PC-3 (cell line): ENCODE data around the gene NOP9. TPM values are rescaled to one million over a fixed set of nuclear protein-coding genes. Genes with fewer than 3 reads are reported as not detected.

Experiments used
- ATAC-seq: fragments of 200-7000 bp; cut with Tn5 transposase; 2 replicates; pipeline ENCODE4 v1.9.1; 2020; ENCODE audit warnings: mild to moderate bottlenecking, moderate library complexity
- BruUV-seq: library from RNA; stranded (reverse); fragments of 400-500 nt; replicated peaks from 2 replicates; lab custom pipeline; 2021; lab: Mats Ljungman, UMichigan
- CTCF ChIA-PET: fragments of 300-600 bp; sonication (Branson Sonifier 250); formaldehyde crosslinking; loops from one replicate; lab custom pipeline; 2022; ENCODE audit warnings: antibody characterized with exemption; lab: Charles Lee
- POLR2A ChIA-PET: fragments of 300-600 bp; sonication (Branson Sonifier 250); formaldehyde crosslinking; loops from one replicate; lab custom pipeline; 2022; ENCODE audit warnings: antibody characterized with exemption; ENCODE audit not compliant: unreplicated experiment; lab: Charles Lee
- DNase-seq: peaks from one replicate; pipeline ENCODE4 v3.0.0-alpha.2; 2015
- H2AFZ ChIP-seq: fragments of 300-600 bp; sonication (generic); 2 replicates; pipeline ENCODE4 v1.6.0; 2016; ENCODE audit warnings: antibody characterized with exemption, low read length
- H3F3A ChIP-seq: fragments of 300-600 bp; sonication (generic); one replicate; pipeline ENCODE4 v1.6.0; 2017; ENCODE audit warnings: antibody characterized with exemption, low read length, control low read depth, mild to moderate bottlenecking; ENCODE audit not compliant: unreplicated experiment
- H3K27ac ChIP-seq: fragments of 300-600 bp; sonication (generic); 2 replicates; pipeline ENCODE4 v1.5.1; 2016; ENCODE audit warnings: mild to moderate bottlenecking, low read length
- H3K27me3 ChIP-seq: fragments of 300-600 bp; sonication (generic); 2 replicates; pipeline ENCODE4 v1.6.1; 2016; ENCODE audit warnings: low read length, mixed read lengths
- H3K36me3 ChIP-seq: fragments of 300-600 bp; sonication (generic); 2 replicates; pipeline ENCODE4 v1.6.1; 2016; ENCODE audit warnings: low read depth, mixed run types, low read length, mixed read lengths
- H3K4me1 ChIP-seq: fragments of 300-600 bp; sonication (generic); 2 replicates; pipeline ENCODE4 v1.5.1; 2016; ENCODE audit warnings: low read length; ENCODE audit not compliant: insufficient read depth
- H3K4me2 ChIP-seq: fragments of 300-600 bp; sonication (generic); 2 replicates; pipeline ENCODE4 v1.6.0; 2016; ENCODE audit warnings: low read length
- H3K4me3 ChIP-seq: fragments of 300-600 bp; sonication (generic); 2 replicates; pipeline ENCODE4 v1.5.1; 2016; ENCODE audit warnings: mild to moderate bottlenecking, low read length, mixed read lengths
- H3K79me2 ChIP-seq: fragments of 300-600 bp; sonication (generic); 2 replicates; pipeline ENCODE4 v1.6.1; 2017; ENCODE audit warnings: low read length, mixed read lengths
- H3K9ac ChIP-seq: fragments of 300-600 bp; sonication (generic); 2 replicates; pipeline ENCODE4 v1.6.0; 2016; ENCODE audit warnings: mild to moderate bottlenecking, low read length
- H3K9me2 ChIP-seq: fragments of 300-600 bp; sonication (generic); replicated peaks from 2 replicates; pipeline ENCODE4 v1.6.1; 2016; ENCODE audit warnings: mixed run types, low read length, mixed read lengths
- H3K9me3 ChIP-seq: fragments of 300-600 bp; sonication (generic); 2 replicates; pipeline ENCODE4 v1.6.1; 2016; ENCODE audit warnings: low read length, mixed read lengths
- H4K20me1 ChIP-seq: fragments of 300-600 bp; sonication (generic); 2 replicates; pipeline ENCODE4 v1.6.1; 2016; ENCODE audit warnings: low read length, mixed read lengths
- CTCF ChIP-seq: fragments of 300-600 bp; sonication (generic); conservative IDR thresholded peaks from 2 replicates; pipeline ENCODE4 v1.5.1; 2017; ENCODE audit warnings: antibody characterized with exemption, low read depth, mild to moderate bottlenecking, low read length
- EZH2 ChIP-seq: fragments of 300-600 bp; sonication (generic); IDR thresholded peaks from one replicate; pipeline ENCODE4 v1.6.1; 2017; ENCODE audit warnings: antibody characterized with exemption, mild to moderate bottlenecking, low read length; ENCODE audit not compliant: unreplicated experiment
- EZH2phosphoT487 ChIP-seq: fragments of 300-600 bp; sonication (generic); IDR thresholded peaks from 2 replicates; pipeline ENCODE4 v1.6.1; 2018; ENCODE audit warnings: mild to moderate bottlenecking, antibody characterized with exemption, low read length, borderline replicate concordance
- intact Hi-C: fragments of 100-400 bp; cut with micrococcal nuclease; formaldehyde crosslinking; loops from 2 replicates; pipeline ENCODE4 v1.9.0; 2023
- total RNA-seq: library from RNA; depleted of rRNA; stranded (reverse); fragments of >200 nt; gene quantifications from 2 replicates; pipeline ENCODE4 v1.2.3, GENCODE V29; 2014

NOP9 gene
- total RNA-seq, 1 experiment from 2014 or later: 30.4 TPM

GRCh38 chr14:24308342-24309124, 8.9 kb downstream of the NOP9 start:
- Histone ChIP-seq H2AFZ (no peak overlapping the region), H3K36me3 (peaks cover 37% of the 10 kb centered on the region)
- ATAC-seq: no peak

GRCh38 chr14:24309538-24310264, 10.1 kb downstream of the NOP9 start, which contains the start of gene LTB4R2:
LTB4R2 (plus strand) TSS chr14:24310140; CDS start chr14:24310665, 525 bp downstream.
- ChIA-PET POLR2A (no interaction called here), CTCF (no interaction called here)
- H3K9ac ChIP-seq: no peak within 1 kb of the TSS
- H3K4me1 ChIP-seq: peaks cover 9% of the 10 kb centered on the region
- no peaks in the 10 kb centered on the region for H4K20me1 ChIP-seq
- H3K27me3 ChIP-seq: no peaks in the 10 kb centered on the region
- TF ChIP-seq EZH2: no peak
- TF ChIP-seq CTCF: no peak
- TF ChIP-seq EZH2phosphoT487: no peak
- H3K79me2 ChIP-seq: no peaks in the 10 kb centered on the region
- H3K4me2 ChIP-seq: no peak within 1 kb of the TSS
- no peak within 1 kb of the TSS for H3K27ac ChIP-seq
- intact Hi-C loops: no loop called here
- no peaks in the 10 kb centered on the region for H3K9me2 ChIP-seq
- no peaks in the 10 kb centered on the region for H3F3A ChIP-seq
- ATAC-seq: no peak
- no peak for DNase-seq
- no peak within 1 kb of the TSS for H2AFZ ChIP-seq
- peaks cover 25% of the 10 kb centered on the region; the same call in 1 of the 2 replicates for H3K36me3 ChIP-seq
- no peak within 1 kb of the TSS for H3K4me3 ChIP-seq
- H3K9me3 ChIP-seq: no peaks in the 10 kb centered on the region
- BruUV-seq: no TSS peak

More at GRCh38 chr14:24308342-24309124, 8.9 kb downstream of the NOP9 start:
- no peaks in the 10 kb centered on the region for H3F3A ChIP-seq
- no peaks in the 10 kb centered on the region for H3K79me2 ChIP-seq
- no peak overlapping the region for H3K9ac ChIP-seq
- CTCF ChIA-PET: interaction anchor here (0.5 to 1.2 kb wide), 7 partner anchors 10 to 194 kb away, joined by 3 to 6 read pairs (median 4); partner anchors contain the start of genes DCAF11, MDP1, NRL and TINF2
- intact Hi-C loops: no loop called here
- no peak for DNase-seq
- H3K9me3 ChIP-seq: no peaks in the 10 kb centered on the region
- H3K27me3 ChIP-seq: no peaks in the 10 kb centered on the region
- no peak for TF ChIP-seq EZH2
- TF ChIP-seq CTCF: no peak
- no peak for TF ChIP-seq EZH2phosphoT487
- no peak overlapping the region for H3K27ac ChIP-seq
- BruUV-seq: no TSS peak
- H3K4me1 ChIP-seq: peaks cover 9% of the 10 kb centered on the region
- no peak overlapping the region for H3K4me2 ChIP-seq
- H3K4me3 ChIP-seq: no peak overlapping the region
- no peaks in the 10 kb centered on the region for H4K20me1 ChIP-seq
- H3K9me2 ChIP-seq: no peaks in the 10 kb centered on the region
- POLR2A ChIA-PET: interaction anchor here (0.6 to 1.0 kb wide), 2 partner anchors 66 to 381 kb away, joined by 3 to 4 read pairs; partner anchors contain the start of gene TINF2
